ENCODE data around the gene SPTSSB. TPM values are rescaled to one million over a fixed set of nuclear protein-coding genes. Genes with fewer than 3 reads are reported as not detected.

SPTSSB gene
- total and polyA plus RNA-seq, 2 donors (not counting 1 experiment from before 2014, with no cell fraction given), result not detected

- ATAC-seq (ENCODE audit: low read depth) (no peak), DNase-seq (no peak)
- no peak overlapping the region for H3K27ac Mint-ChIP-seq
- Histone ChIP-seq H3K27ac (ENCODE audit: low read length in 2 of 2) (no peak overlapping the region), H3K4me3 (ENCODE audit: control extremely low read depth in 1 of 5, extremely low read depth in 1 of 5, insufficient read depth in 1 of 5, low read depth in 2 of 5, low read length in 4 of 5) (no peak overlapping the region), H2AFZ (ENCODE audit: insufficient read depth, low read depth, low read length, poor library complexity, severe bottlenecking) (no peak overlapping the region), H3K9ac (ENCODE audit: low read length) (no peak overlapping the region), H3K4me1 (ENCODE audit: control insufficient read depth in 2 of 2, insufficient read depth in 2 of 2, low read length in 2 of 2) (no peaks in the 10 kb centered on the region), H3K36me3 (replicated peaks in 1 of 2; ENCODE audit: control extremely low read depth in 1 of 2, control insufficient read depth in 1 of 2, extremely low read depth in 1 of 2, insufficient read depth in 2 of 2, low read length in 1 of 2) (no peaks in the 10 kb centered on the region), H3K27me3 (replicated peaks in 1 of 4; ENCODE audit: control extremely low read depth in 1 of 4, control insufficient read depth in 3 of 4, insufficient read depth in 4 of 4, low read length in 3 of 4) (peaks cover 0 to 2% (median 0%) of the 10 kb centered on the region in 4 experiments), H4K20me1 (ENCODE audit: control insufficient read depth, insufficient read depth, low read length, poor library complexity, severe bottlenecking) (no peaks in the 10 kb centered on the region), H3K9me3 (ENCODE audit: control extremely low read depth in 1 of 3, control insufficient read depth in 2 of 3, insufficient read depth in 1 of 3, low read length in 2 of 3) (no peaks in the 10 kb centered on the region), H3K79me2 (ENCODE audit: control insufficient read depth, insufficient read depth, low read length) (no peaks in the 10 kb centered on the region), H3K4me2 (replicated peaks; ENCODE audit: low read depth, low read length, poor library complexity, severe bottlenecking) (no peak overlapping the region)
- TF ChIP-seq EZH2 (IDR thresholded peaks at IDR 0.05; ENCODE audit: borderline replicate concordance, insufficient read depth, low read depth, low read length, poor library complexity, severe bottlenecking) (no peak), CTCF (IDR thresholded peaks at IDR 0.05) (no peak)
- no peaks in the 10 kb centered on the region for H3K4me1 Mint-ChIP-seq
- intact Hi-C loops (cut with micrococcal nuclease), result no loop called here
- H3K27me3 Mint-ChIP-seq, result peaks cover 36% of the 10 kb centered on the region
- ChIA-PET POLR2A (no interaction called here), CTCF (interaction anchor here (0.8 kb wide), 1 partner anchor 9 kb away, joined by 3 read pairs; no protein-coding TSS in a partner anchor)
- no peaks in the 10 kb centered on the region for H3K9me3 Mint-ChIP-seq (ENCODE audit: insufficient read depth)
- H3K4me3 Mint-ChIP-seq, result no peak overlapping the region
- WGBS (ENCODE audit: insufficient coverage), result 100% methylated on average over 1 of the region's 2 CpGs
Observed at GRCh38 chr3:161345023-161345422, 26.3 kb downstream of the SPTSSB start.

GRCh38 chr3:161343986-161344385 is 27.3 kb downstream of the SPTSSB start:
- TF ChIP-seq CTCF (IDR thresholded peaks at IDR 0.05) (no peak), EZH2 (IDR thresholded peaks at IDR 0.05; ENCODE audit: borderline replicate concordance, insufficient read depth, low read depth, low read length, poor library complexity, severe bottlenecking) (no peak)
- no peaks in the 10 kb centered on the region for H3K79me2 ChIP-seq (ENCODE audit: control insufficient read depth, insufficient read depth, low read length)
- Mint-ChIP-seq H3K27me3 (peaks cover 38% of the 10 kb centered on the region), H3K4me3 (no peak overlapping the region), H3K9me3 (ENCODE audit: insufficient read depth) (no peaks in the 10 kb centered on the region), H3K27ac (no peak overlapping the region), H3K4me1 (no peaks in the 10 kb centered on the region)
- no peak overlapping the region for H3K27ac ChIP-seq (ENCODE audit: low read length in 2 of 2)
- CTCF ChIA-PET, result no interaction called here
- POLR2A ChIA-PET, result no interaction called here
- 89% methylated on average over 1 of the region's 1 CpG for WGBS (ENCODE audit: insufficient coverage)
- H3K36me3 ChIP-seq (replicated peaks in 1 of 2; ENCODE audit: control extremely low read depth in 1 of 2, control insufficient read depth in 1 of 2, extremely low read depth in 1 of 2, insufficient read depth in 2 of 2, low read length in 1 of 2), result no peaks in the 10 kb centered on the region
- H4K20me1 ChIP-seq (ENCODE audit: control insufficient read depth, insufficient read depth, low read length, poor library complexity, severe bottlenecking), result no peaks in the 10 kb centered on the region
- no peak overlapping the region for H3K4me3 ChIP-seq (ENCODE audit: control extremely low read depth in 1 of 5, extremely low read depth in 1 of 5, insufficient read depth in 1 of 5, low read depth in 2 of 5, low read length in 4 of 5)
- intact Hi-C loops (cut with micrococcal nuclease), result no loop called here
- no peak overlapping the region for H2AFZ ChIP-seq (ENCODE audit: insufficient read depth, low read depth, low read length, poor library complexity, severe bottlenecking)
- no peak for ATAC-seq (ENCODE audit: low read depth)
- H3K4me2 ChIP-seq (replicated peaks; ENCODE audit: low read depth, low read length, poor library complexity, severe bottlenecking), result no peak overlapping the region
- peaks cover 0 to 2% (median 0%) of the 10 kb centered on the region in 4 experiments for H3K27me3 ChIP-seq (replicated peaks in 1 of 4; ENCODE audit: control extremely low read depth in 1 of 4, control insufficient read depth in 3 of 4, insufficient read depth in 4 of 4, low read length in 3 of 4)
- no peak overlapping the region for H3K9ac ChIP-seq (ENCODE audit: low read length)
- DNase-seq, result no peak
- no peaks in the 10 kb centered on the region for H3K4me1 ChIP-seq (ENCODE audit: control insufficient read depth in 2 of 2, insufficient read depth in 2 of 2, low read length in 2 of 2)
- no peaks in the 10 kb centered on the region for H3K9me3 ChIP-seq (ENCODE audit: control extremely low read depth in 1 of 3, control insufficient read depth in 2 of 3, insufficient read depth in 1 of 3, low read length in 2 of 3)
